CD4-positive, alpha-beta T cell (primary cell): ENCODE data around the gene TNIP2. TPM values are rescaled to one million over a fixed set of nuclear protein-coding genes. Genes with fewer than 3 reads are reported as not detected.

Experiments used
- ATAC-seq: fragments of 200-7000 bp; cut with Tn5 transposase; one replicate; pipeline ENCODE4 v1.10.0; 2022; ENCODE audit warnings: mild to moderate bottlenecking; ENCODE audit not compliant: poor library complexity
- CTCF ChIA-PET: fragments of 350-600 bp; sonication (Branson Sonifier 250); formaldehyde crosslinking; loops from one replicate; lab custom pipeline; 2021; ENCODE audit warnings: antibody characterized with exemption, inconsistent platforms; lab: Charles Lee
- POLR2A ChIA-PET: fragments of 350-600 bp; sonication (Branson Sonifier 250); formaldehyde crosslinking; loops from one replicate; lab custom pipeline; 2021; ENCODE audit warnings: antibody characterized with exemption, inconsistent platforms; lab: Charles Lee
- DNase-seq, 14 experiments: peaks; one replicate each; pipeline ENCODE4 v3.0.0-alpha.2; 2013 to 2020; ENCODE audit warnings: mixed read lengths in 2 of 14
- H3K27ac ChIP-seq, 2 donors: one replicate each; pipeline versions ENCODE4 v1.5.1 to v1.7.0; 2013; ENCODE audit warnings: low read length in 2 of 2, low read depth in 1 of 2, mild to moderate bottlenecking in 1 of 2
- H3K27me3 ChIP-seq, 2 experiments: 1 replicate in 1 of 2; 2 replicates in 1 of 2; pipeline versions ENCODE4 v1.6.1 to v1.7.0; 2013; ENCODE audit warnings: low read length in 2 of 2, control low read depth in 1 of 2, mild to moderate bottlenecking in 1 of 2, moderate library complexity in 1 of 2; ENCODE audit not compliant: insufficient read depth in 2 of 2, control insufficient read depth in 1 of 2
- H3K36me3 ChIP-seq: one replicate; pipeline ENCODE4 v1.6.1; 2013; ENCODE audit warnings: low read length, control low read depth; ENCODE audit not compliant: insufficient read depth
- H3K4me1 ChIP-seq: one replicate; pipeline ENCODE4 v1.6.1; 2013; ENCODE audit warnings: low read length, control low read depth; ENCODE audit not compliant: insufficient read depth
- H3K4me3 ChIP-seq: one replicate; pipeline ENCODE4 v1.5.1; 2013; ENCODE audit warnings: mild to moderate bottlenecking, low read length, moderate library complexity
- H3K9me3 ChIP-seq, 2 experiments: 1 replicate in 1 of 2; 2 replicates in 1 of 2; pipeline versions ENCODE4 v1.6.1 to v1.7.0; 2013; ENCODE audit warnings: low read length in 2 of 2, mild to moderate bottlenecking in 2 of 2, control low read depth in 1 of 2, moderate library complexity in 1 of 2; ENCODE audit not compliant: control insufficient read depth in 1 of 2, insufficient read depth in 1 of 2
- H3K27ac Mint-ChIP-seq: one replicate; pipeline ENCODE4 v1.8.0; 2020; ENCODE audit warnings: mixed read lengths
- H3K27me3 Mint-ChIP-seq: one replicate; pipeline ENCODE4 v1.8.0; 2021; ENCODE audit warnings: mixed read lengths
- H3K36me3 Mint-ChIP-seq: one replicate; pipeline ENCODE4 v1.8.0; 2021; ENCODE audit warnings: low read depth, mixed read lengths
- H3K4me1 Mint-ChIP-seq: one replicate; pipeline ENCODE4 v1.8.0; 2021; ENCODE audit warnings: low read depth, mixed read lengths
- H3K4me3 Mint-ChIP-seq: one replicate; pipeline ENCODE4 v1.8.0; 2020; ENCODE audit warnings: mild to moderate bottlenecking, mixed read lengths
- H3K9me3 Mint-ChIP-seq: one replicate; pipeline ENCODE4 v1.8.0; 2020; ENCODE audit warnings: mixed read lengths
- intact Hi-C, 2 experiments: fragments of 100-400 bp; cut with DNase I in 1 of 2; cut with micrococcal nuclease in 1 of 2; formaldehyde crosslinking; loops; one replicate each; pipeline versions ENCODE4 v1.15.1 to v1.9.0; 2023 to 2025; cut with DNase I, micrococcal nuclease
- total RNA-seq, 174 experiments: library from RNA in 2 of 174; stranded (reverse) in 2 of 174; gene quantifications; one replicate each; pipeline ENCODE4 v1.2.3 and lab custom pipeline; 2021 to 2026
- TF ChIP-seq, protein P1 (sequence below): fragments of 200-600 bp; IDR thresholded peaks from one replicate; pipeline ENCODE4 v1.8.0; 2022; ENCODE audit warnings: antibody characterized with exemption, mild to moderate bottlenecking

TNIP2 gene
- total RNA-seq, 2 experiments from 2014 or later, result 43.8 to 49.1 TPM

DNA sequence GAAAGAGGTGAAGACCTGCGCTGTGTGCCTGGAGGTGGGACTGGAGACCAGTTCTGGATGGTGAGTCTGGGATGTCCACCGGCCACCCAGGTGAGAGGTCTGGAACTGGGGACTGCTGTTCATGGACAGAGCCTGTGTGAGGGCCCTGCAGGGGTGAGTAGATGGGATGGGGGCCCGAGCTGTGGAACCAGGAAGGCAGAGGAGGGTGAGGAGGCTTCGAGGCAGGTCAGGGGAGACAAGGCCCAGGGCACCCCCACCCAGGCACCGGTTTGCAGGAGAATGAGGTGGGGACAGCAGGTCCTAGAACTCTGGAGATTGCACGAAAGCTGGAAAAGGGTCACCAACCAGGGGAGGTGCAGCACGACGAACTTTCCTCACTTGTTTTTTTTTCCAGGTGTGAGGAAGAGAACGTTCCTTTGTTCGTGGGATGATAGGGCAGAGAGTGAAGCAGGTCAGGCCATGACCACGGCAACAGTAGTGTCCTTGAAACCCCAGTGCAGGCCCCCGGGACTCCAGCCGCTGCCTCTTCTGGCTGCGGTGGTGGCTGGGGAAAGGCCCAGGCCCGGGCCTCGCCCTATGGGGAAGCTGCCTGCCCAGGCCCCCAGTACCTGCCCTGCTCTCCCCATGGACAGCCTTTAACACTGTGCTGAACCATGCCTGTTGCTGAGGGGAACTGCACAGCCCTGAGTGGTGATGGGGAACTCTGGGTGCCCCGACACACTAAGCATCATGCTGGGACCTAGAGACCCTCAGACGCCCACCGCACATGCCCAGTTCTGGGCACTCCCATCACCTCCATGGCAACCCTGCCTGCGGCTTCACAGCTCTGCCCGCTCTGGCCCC lies 22.9 kb downstream of the TNIP2 start:
- H3K4me3 Mint-ChIP-seq, result no peak overlapping the region
- ChIA-PET CTCF (interaction anchor here (1.5 kb wide), 1 partner anchor 12 kb away, joined by 5 read pairs; no protein-coding TSS in a partner anchor), POLR2A (no interaction called here)
- Histone ChIP-seq H3K9me3 (peaks cover 0 to 4% of the 10 kb centered on the region in 2 experiments), H3K36me3 (peaks cover 43% of the 10 kb centered on the region), H3K27ac (no peak overlapping the region), H3K4me3 (no peak overlapping the region), H3K27me3 (no peaks in the 10 kb centered on the region), H3K4me1 (no peaks in the 10 kb centered on the region)
- H3K36me3 Mint-ChIP-seq, result peaks cover 57% of the 10 kb centered on the region
- TF ChIP-seq, protein P1, sequence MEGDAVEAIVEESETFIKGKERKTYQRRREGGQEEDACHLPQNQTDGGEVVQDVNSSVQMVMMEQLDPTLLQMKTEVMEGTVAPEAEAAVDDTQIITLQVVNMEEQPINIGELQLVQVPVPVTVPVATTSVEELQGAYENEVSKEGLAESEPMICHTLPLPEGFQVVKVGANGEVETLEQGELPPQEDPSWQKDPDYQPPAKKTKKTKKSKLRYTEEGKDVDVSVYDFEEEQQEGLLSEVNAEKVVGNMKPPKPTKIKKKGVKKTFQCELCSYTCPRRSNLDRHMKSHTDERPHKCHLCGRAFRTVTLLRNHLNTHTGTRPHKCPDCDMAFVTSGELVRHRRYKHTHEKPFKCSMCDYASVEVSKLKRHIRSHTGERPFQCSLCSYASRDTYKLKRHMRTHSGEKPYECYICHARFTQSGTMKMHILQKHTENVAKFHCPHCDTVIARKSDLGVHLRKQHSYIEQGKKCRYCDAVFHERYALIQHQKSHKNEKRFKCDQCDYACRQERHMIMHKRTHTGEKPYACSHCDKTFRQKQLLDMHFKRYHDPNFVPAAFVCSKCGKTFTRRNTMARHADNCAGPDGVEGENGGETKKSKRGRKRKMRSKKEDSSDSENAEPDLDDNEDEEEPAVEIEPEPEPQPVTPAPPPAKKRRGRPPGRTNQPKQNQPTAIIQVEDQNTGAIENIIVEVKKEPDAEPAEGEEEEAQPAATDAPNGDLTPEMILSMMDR, result no peak
- no peaks in the 10 kb centered on the region for H3K27me3 Mint-ChIP-seq
- intact Hi-C loops, result no loop called here
- peak overlapping the region; percentile 30 for H3K27ac Mint-ChIP-seq
- H3K4me1 Mint-ChIP-seq, result no peaks in the 10 kb centered on the region
- DNase-seq (peak in 1 of 14 experiments; percentile 11), ATAC-seq (no peak)
- peaks cover 8% of the 10 kb centered on the region for H3K9me3 Mint-ChIP-seq

DNA sequence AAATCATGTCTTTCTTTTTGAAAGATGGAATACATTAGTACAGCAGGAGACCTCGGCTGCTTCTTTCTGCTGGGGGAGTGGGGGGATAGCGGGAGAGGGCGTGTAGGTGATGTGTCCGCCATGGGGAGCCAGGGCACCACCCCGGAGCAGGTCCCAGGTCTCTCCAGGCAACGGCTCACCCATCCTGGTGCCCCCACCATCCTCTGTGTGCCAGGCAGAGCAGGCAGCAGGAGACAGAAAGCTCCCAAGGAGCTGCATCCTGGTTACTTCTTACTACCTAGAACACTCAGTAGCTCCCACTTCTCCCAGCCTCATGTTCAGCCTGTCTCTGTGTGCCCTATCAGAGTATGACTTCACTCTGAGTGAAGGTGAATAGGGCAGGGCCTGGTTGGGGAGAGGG lies 23.6 kb downstream of the TNIP2 start:
- ChIA-PET POLR2A (no interaction called here), CTCF (interaction anchor here (0.7 kb wide), 1 partner anchor 233 kb away, joined by 3 read pairs; no protein-coding TSS in a partner anchor)

DNA sequence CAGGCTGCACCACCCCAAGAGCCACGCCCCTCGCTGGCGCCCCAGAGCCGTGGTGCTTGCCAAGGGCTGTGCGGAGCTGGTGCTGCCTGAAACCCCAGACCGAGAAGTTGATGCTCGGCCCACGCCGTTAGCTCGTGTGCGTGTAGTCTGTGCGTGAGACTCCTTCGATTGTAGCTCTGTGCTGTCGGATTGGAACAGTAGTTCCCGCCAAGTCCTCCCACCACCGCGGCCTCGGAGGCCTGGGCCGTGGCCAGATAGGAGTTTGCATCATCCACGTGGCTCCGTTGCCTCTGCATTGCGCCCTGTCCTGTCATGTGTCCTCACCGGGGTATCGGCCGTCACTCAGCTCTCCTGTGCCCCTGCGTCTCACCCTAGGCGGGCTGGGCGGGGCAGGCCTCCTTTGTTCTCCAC lies 24.2 kb downstream of the TNIP2 start:
- Histone ChIP-seq H3K27ac (no peak overlapping the region), H3K4me3 (no peak overlapping the region), H3K27me3 (no peaks in the 10 kb centered on the region), H3K9me3 (peaks cover 0 to 2% of the 10 kb centered on the region in 2 experiments), H3K36me3 (peaks cover 44% of the 10 kb centered on the region), H3K4me1 (no peaks in the 10 kb centered on the region)
- peaks cover 55% of the 10 kb centered on the region for H3K36me3 Mint-ChIP-seq
- POLR2A ChIA-PET, result no interaction called here
- ATAC-seq, result no peak
- H3K9me3 Mint-ChIP-seq, result peaks cover 8% of the 10 kb centered on the region
- TF ChIP-seq, protein P1, result no peak
- no peak overlapping the region for H3K27ac Mint-ChIP-seq
- CTCF ChIA-PET, result interaction anchor here (0.7 kb wide), 1 partner anchor 234 kb away, joined by 3 read pairs; no protein-coding TSS in a partner anchor
- intact Hi-C loops, result no loop called here
- H3K4me3 Mint-ChIP-seq, result no peak overlapping the region
- H3K4me1 Mint-ChIP-seq, result no peaks in the 10 kb centered on the region
- no peaks in the 10 kb centered on the region for H3K27me3 Mint-ChIP-seq
- DNase-seq, result no peak

More for the DNA sequence above, 23.6 kb downstream of the TNIP2 start:
- no peaks in the 10 kb centered on the region for H3K27me3 Mint-ChIP-seq
- H3K36me3 ChIP-seq, result peaks cover 44% of the 10 kb centered on the region
- ATAC-seq, result no peak
- H3K4me3 ChIP-seq, result no peak overlapping the region
- H3K9me3 Mint-ChIP-seq, result peaks cover 8% of the 10 kb centered on the region
- H3K36me3 Mint-ChIP-seq, result peaks cover 56% of the 10 kb centered on the region
- peaks cover 0 to 4% of the 10 kb centered on the region in 2 experiments for H3K9me3 ChIP-seq
- no peak overlapping the region for H3K4me3 Mint-ChIP-seq
- TF ChIP-seq, protein P1, result no peak
- no peak overlapping the region for H3K27ac ChIP-seq
- intact Hi-C loops, result no loop called here
- DNase-seq, result no peak
- H3K27me3 ChIP-seq, result no peaks in the 10 kb centered on the region
- no peaks in the 10 kb centered on the region for H3K4me1 Mint-ChIP-seq
- H3K27ac Mint-ChIP-seq, result peak overlapping the region; percentile 30
- H3K4me1 ChIP-seq, result no peaks in the 10 kb centered on the region
